Ascending aorta (tissue), 2 donors: ENCODE data around the gene TGIF1. TPM values are rescaled to one million over a fixed set of nuclear protein-coding genes. Genes with fewer than 3 reads are reported as not detected.
A peak's percentile ranks its signal among the peaks of the same experiment; 100 is the strongest.
"Not testable (repeated sequence)": the region's sequence is repeated elsewhere in the genome, so short reads cannot be mapped to it uniquely, and the experiment has no call there.

Source experiments
- DNase-seq, 2 donors: peaks; one replicate each; pipeline ENCODE4 v3.0.0-alpha.2; 2019; ENCODE audit warnings: low spot score in 2 of 2
- H3K27ac ChIP-seq, 2 donors: fragments of 200-600 bp; sonication (generic); one replicate each; pipeline ENCODE4 v1.5.1; 2016 to 2017; ENCODE audit warnings: mild to moderate bottlenecking in 1 of 2
- H3K27me3 ChIP-seq: fragments of 200-600 bp; sonication (generic); one replicate; pipeline ENCODE4 v1.5.1; 2017
- H3K36me3 ChIP-seq, 2 donors: fragments of 200-600 bp; sonication (generic); one replicate each; pipeline ENCODE4 v1.5.1; 2016
- H3K4me1 ChIP-seq, 2 donors: fragments of 200-600 bp; sonication (generic); one replicate each; pipeline ENCODE4 v1.5.1; 2016 to 2017; ENCODE audit warnings: mild to moderate bottlenecking in 1 of 2
- H3K4me3 ChIP-seq, 2 donors: fragments of 200-600 bp; sonication (generic); one replicate each; pipeline ENCODE4 v1.5.1; 2016 to 2017; ENCODE audit warnings: mild to moderate bottlenecking in 1 of 2
- H3K9me3 ChIP-seq, 2 donors: fragments of 200-600 bp; sonication (generic); one replicate each; pipeline ENCODE4 v1.5.1; 2016
- CTCF ChIP-seq, 3 experiments: fragments of 200-600 bp in 2 of 3; fragments of 450-650 bp in 1 of 3; sonication (generic) in 2 of 3; IDR thresholded peaks; one replicate each; pipeline ENCODE4 v1.5.1; 2016 to 2019; ENCODE audit warnings: antibody characterized with exemption in 3 of 3, mild to moderate bottlenecking in 1 of 3, moderate library complexity in 1 of 3
- intact Hi-C: fragments of 100-400 bp; cut with DNase I; formaldehyde crosslinking; loops from one replicate; pipeline ENCODE4 v1.15.1; 2023
- total RNA-seq: library from RNA; depleted of rRNA; stranded (reverse); fragments of >200 nt; gene quantifications from one replicate; pipeline ENCODE4 v1.1.0, GENCODE V29; 2016

The TGIF1 gene
- total RNA-seq, 1 donor from 2014 or later: 39.7 TPM

- intact Hi-C loops: no loop called here
- Histone ChIP-seq H3K27me3 (no peaks in the 10 kb centered on the region), H3K4me3 (peak overlapping the region; percentile 37 to 50), H3K36me3 (no peaks in the 10 kb centered on the region), H3K4me1 (no peaks in the 10 kb centered on the region), H3K9me3 (no peaks in the 10 kb centered on the region), H3K27ac (no peak overlapping the region)
- TF ChIP-seq CTCF (IDR thresholded peaks at IDR 0.05): no peak
- no peak for DNase-seq
These were observed 38.1 kb upstream of the TGIF1 start for GRCh38 chr18:3411854-3412268.

GRCh38 chr18:3412528-3412927 lies 37.4 kb upstream of the TGIF1 start:
- H3K9me3 ChIP-seq, H3K27me3 ChIP-seq, DNase-seq, H3K27ac ChIP-seq, H3K4me3 ChIP-seq, intact Hi-C loops, H3K36me3 ChIP-seq, H3K4me1 ChIP-seq: not testable (repeated sequence)

- TF ChIP-seq CTCF (IDR thresholded peaks at IDR 0.05): no peak
- intact Hi-C loops: no loop called here
- no peaks in the 10 kb centered on the region for H3K9me3 ChIP-seq
- no peak overlapping the region for H3K4me3 ChIP-seq
- H3K27ac ChIP-seq: no peak overlapping the region
- DNase-seq: no peak
- no peaks in the 10 kb centered on the region for H3K36me3 ChIP-seq
- H3K27me3 ChIP-seq: no peaks in the 10 kb centered on the region
- H3K4me1 ChIP-seq: no peaks in the 10 kb centered on the region
These were observed 34.9 kb upstream of the TGIF1 start for GRCh38 chr18:3415110-3415509.

GRCh38 chr18:3418083-3418482 lies 31.9 kb upstream of the TGIF1 start:
- H3K9me3 ChIP-seq: no peaks in the 10 kb centered on the region
- TF ChIP-seq CTCF (IDR thresholded peaks at IDR 0.05): no peak

GRCh38 chr18:3420919-3421279 lies 29.1 kb upstream of the TGIF1 start:
- Histone ChIP-seq H3K27me3 (no peaks in the 10 kb centered on the region), H3K9me3 (no peaks in the 10 kb centered on the region), H3K36me3 (no peaks in the 10 kb centered on the region), H3K4me1 (no peaks in the 10 kb centered on the region), H3K4me3 (no peak overlapping the region), H3K27ac (no peak overlapping the region)
- TF ChIP-seq CTCF (IDR thresholded peaks at IDR 0.05): no peak
- no peak for DNase-seq
- intact Hi-C loops: no loop called here

More at GRCh38 chr18:3418083-3418482, 31.9 kb upstream of the TGIF1 start:
- Histone ChIP-seq H3K4me3 (no peak overlapping the region), H3K27ac (no peak overlapping the region), H3K4me1 (no peaks in the 10 kb centered on the region), H3K27me3 (no peaks in the 10 kb centered on the region), H3K36me3 (no peaks in the 10 kb centered on the region)
- intact Hi-C loops: no loop called here
- DNase-seq: no peak

GRCh38 chr18:3422905-3423304 lies 27.1 kb upstream of the TGIF1 start:
- H3K27me3 ChIP-seq: no peaks in the 10 kb centered on the region
- no peak overlapping the region for H3K4me3 ChIP-seq
- H3K9me3 ChIP-seq: no peaks in the 10 kb centered on the region
- H3K27ac ChIP-seq: no peak overlapping the region
- no peaks in the 10 kb centered on the region for H3K36me3 ChIP-seq
- TF ChIP-seq CTCF (IDR thresholded peaks at IDR 0.05): no peak
- no peaks in the 10 kb centered on the region for H3K4me1 ChIP-seq
- DNase-seq: no peak
- intact Hi-C loops: no loop called here
